Adrenal gland (tissue), 12 donors: ENCODE data around the gene P3H2. TPM values are rescaled to one million over a fixed set of nuclear protein-coding genes. Genes with fewer than 3 reads are reported as not detected.

Experiments used
- DNase-seq, 7 donors: peaks; one replicate each; pipeline ENCODE4 v3.0.0-alpha.2; 2019 to 2020
- H3K27ac ChIP-seq, 5 donors: fragments of 200-600 bp; sonication (generic) in 4 of 5; 1 replicate in 3 of 5; 2 replicates in 2 of 5; pipeline versions ENCODE4 v1.5.1 to v1.8.0; 2016 to 2020; ENCODE audit warnings: mild to moderate bottlenecking in 1 of 5
- H3K27me3 ChIP-seq: fragments of 200-600 bp; 2 replicates; pipeline ENCODE4 v1.8.0; 2021
- H3K36me3 ChIP-seq, 2 donors: fragments of 200-600 bp; replicated peaks in 1 of 2; 1 replicate in 1 of 2; 2 replicates in 1 of 2; pipeline versions ENCODE4 v1.5.1 to v1.8.0; 2018 to 2022
- H3K4me1 ChIP-seq, 2 donors: fragments of 200-600 bp; replicated peaks in 1 of 2; 1 replicate in 1 of 2; 2 replicates in 1 of 2; pipeline versions ENCODE4 v1.5.1 to v1.8.0; 2018 to 2021
- H3K4me3 ChIP-seq, 4 donors: fragments of 200-600 bp; sonication (generic) in 3 of 4; one replicate each; pipeline ENCODE4 v1.5.1; 2016 to 2018
- H3K9me3 ChIP-seq, 3 donors: fragments of 200-600 bp; sonication (generic) in 1 of 3; replicated peaks in 1 of 3; 1 replicate in 2 of 3; 2 replicates in 1 of 3; pipeline versions ENCODE4 v1.5.1 to v1.8.0; 2016 to 2021
- CTCF ChIP-seq, 6 experiments: fragments of 450-650 bp in 4 of 6; fragments of 200-600 bp in 2 of 6; sonication (generic) in 1 of 6; IDR thresholded peaks; 1 replicate in 5 of 6; 2 replicates in 1 of 6; pipeline versions ENCODE4 v1.5.1 to v1.8.0; 2016 to 2021; ENCODE audit warnings: antibody characterized with exemption in 6 of 6, mild to moderate bottlenecking in 2 of 6, moderate library complexity in 1 of 6
- POLR2A ChIP-seq, 2 donors: fragments of 450-650 bp; IDR thresholded peaks; one replicate each; pipeline ENCODE4 v1.6.1; 2017; ENCODE audit warnings: antibody characterized with exemption in 2 of 2, mild to moderate bottlenecking in 2 of 2, moderate library complexity in 1 of 2
- WGBS, 4 donors: extraction: QIAGEN DNeasy Blood & Tissue Kit in 2 of 4; methylation state at CpG; one replicate each; pipeline versions ENCODE4 v1.1.5 to v1.1.7; 2013 to 2017; 5-methylcytosine and 5-hydroxymethylcytosine counted together
- intact Hi-C, 2 donors: fragments of 100-400 bp; cut with DNase I; formaldehyde crosslinking; loops; one replicate each; pipeline versions ENCODE4 v1.14.1 to v1.15.0; 2022 to 2023
- polyA plus RNA-seq, 3 donors: library from polyadenylated mRNA; stranded (reverse); fragments of 200-250 nt in 2 of 3; fragments of 350-450 nt in 1 of 3; fragmentation: Illumina TruSeq in 1 of 3; extraction: RNeasy Lipid Tissue Mini Kit (QIAGEN cat#74804) in 1 of 3; gene quantifications; one replicate each; pipeline ENCODE4 v1.2.3, GENCODE V29; 2013 to 2014
- total RNA-seq, 9 donors: library from RNA; depleted of rRNA in 4 of 9; stranded (reverse); fragments of >200 nt in 4 of 9; fragments of 120-200 nt in 1 of 9; fragmentation: NEBNext Ultra II Directional in 1 of 9; extraction: Animal tissue kit (Norgen Biotek cat#: 25700) in 1 of 9; gene quantifications; one replicate each; pipeline versions ENCODE4 v1.1.0 to v1.2.4, GENCODE V29; 2013 to 2023
- donor health status: healthy with polysubstance abuse.
- donor health status: Bipolar disorder and iron deficiency.
- donor health status: DM: yes; HTN: yes; CAD: no.
- donor health status: DM: no; HTN: no; CAD: no.
- donor health status: DM: no; HTN: no; CAD: no.
- donor health status: DM: yes; HTN: yes; CAD: no.

The P3H2 gene
- total and polyA plus RNA-seq, 12 donors = 22.8 to 175 (median 88.1) TPM

- no peaks in the 10 kb centered on the region for H3K9me3 ChIP-seq
- no peaks in the 10 kb centered on the region for H3K4me1 ChIP-seq
- DNase-seq = no peak
- WGBS, 4 donors = 46 to 54% (median 50%) methylated on average over 5 of the region's 5 CpGs
- H3K4me3 ChIP-seq = no peak overlapping the region
- TF ChIP-seq CTCF (IDR thresholded peaks at IDR 0.05) = no peak
- H3K27me3 ChIP-seq = no peaks in the 10 kb centered on the region
- intact Hi-C loops = loop anchor here in 1 of 2 donors (10.0 kb wide), 1 partner anchor 158 kb away; the partner anchor contains the start of gene P3H2
- peaks cover 0 to 32% of the 10 kb centered on the region in 2 donors for H3K36me3 ChIP-seq
- H3K27ac ChIP-seq = no peak overlapping the region
Measured at GRCh38 chr3:189966843-189967242, 153.9 kb downstream of the P3H2 start.

GRCh38 chr3:189964623-189965332 lies 155.9 kb downstream of the P3H2 start:
- TF ChIP-seq CTCF (IDR thresholded peaks at IDR 0.05) (no peak), POLR2A (IDR thresholded peaks at IDR 0.05) (no peak)
- Histone ChIP-seq H3K27ac (no peak overlapping the region), H3K27me3 (no peaks in the 10 kb centered on the region), H3K4me3 (no peak overlapping the region), H3K9me3 (no peaks in the 10 kb centered on the region), H3K4me1 (no peaks in the 10 kb centered on the region), H3K36me3 (peaks cover 0 to 21% of the 10 kb centered on the region in 2 donors)
- intact Hi-C loops = loop anchor here (5.0 to 10.0 kb wide), 3 partner anchors 160 to 243 kb away; partner anchors contain the start of gene P3H2 (in 1 of the 2)
- DNase-seq = no peak
- 81 to 85% (median 84%) methylated on average over 9 of the region's 9 CpGs for WGBS, 4 donors

- 92 to 96% (median 93%) methylated on average over 4 of the region's 4 CpGs for WGBS, 4 donors
- H3K27ac ChIP-seq = peak overlapping the region in 1 of 5 donors; percentile 49
- DNase-seq = no peak
Measured at GRCh38 chr3:189962466-189962865, 158.2 kb downstream of the P3H2 start.

More at GRCh38 chr3:189962466-189962865, 158.2 kb downstream of the P3H2 start:
- TF ChIP-seq CTCF (IDR thresholded peaks at IDR 0.05) (no peak), POLR2A (IDR thresholded peaks at IDR 0.05) (no peak)
- Histone ChIP-seq H3K4me3 (no peak overlapping the region), H3K36me3 (peaks cover 0 to 11% of the 10 kb centered on the region in 2 donors), H3K27me3 (no peaks in the 10 kb centered on the region), H3K4me1 (no peaks in the 10 kb centered on the region), H3K9me3 (no peaks in the 10 kb centered on the region)
- intact Hi-C loops = loop anchor here (5.0 to 10.0 kb wide), 3 partner anchors 162 to 245 kb away; partner anchors contain the start of gene P3H2 (in 1 of the 2)
